T1000 (cell line): ENCODE data around the gene EYA2.
"Not testable (repeated sequence)": the region's sequence is repeated elsewhere in the genome, so short reads cannot be mapped to it uniquely, and the experiment has no call there.

ENCODE experiments used
- DNase-seq: peaks from one replicate; lab custom pipeline; 2025; ENCODE audit warnings: mixed read lengths; lab: John Stamatoyannopoulos, UW

EYA2 gene

DNA sequence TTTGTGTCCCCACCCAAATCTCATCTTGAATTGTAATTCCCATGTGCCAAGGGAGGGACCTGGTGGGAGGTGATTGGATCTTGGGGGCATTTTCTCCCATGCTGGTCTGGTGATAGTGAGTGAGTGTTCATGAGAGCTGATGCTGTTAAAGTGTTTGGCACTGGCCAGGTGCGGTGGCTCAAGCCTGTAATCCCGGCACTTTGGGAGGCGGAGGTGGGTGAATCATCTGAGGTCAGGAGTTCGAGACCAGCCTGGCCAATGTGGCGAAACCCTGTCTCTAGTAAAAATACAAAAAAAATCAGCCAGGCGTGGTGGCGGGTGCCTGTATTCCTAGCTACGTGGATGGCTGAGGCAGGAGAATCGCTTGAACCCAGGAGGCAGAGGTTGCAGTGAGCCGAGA lies 37.8 kb downstream of the EYA2 start:
- not testable (repeated sequence) for DNase-seq

DNA sequence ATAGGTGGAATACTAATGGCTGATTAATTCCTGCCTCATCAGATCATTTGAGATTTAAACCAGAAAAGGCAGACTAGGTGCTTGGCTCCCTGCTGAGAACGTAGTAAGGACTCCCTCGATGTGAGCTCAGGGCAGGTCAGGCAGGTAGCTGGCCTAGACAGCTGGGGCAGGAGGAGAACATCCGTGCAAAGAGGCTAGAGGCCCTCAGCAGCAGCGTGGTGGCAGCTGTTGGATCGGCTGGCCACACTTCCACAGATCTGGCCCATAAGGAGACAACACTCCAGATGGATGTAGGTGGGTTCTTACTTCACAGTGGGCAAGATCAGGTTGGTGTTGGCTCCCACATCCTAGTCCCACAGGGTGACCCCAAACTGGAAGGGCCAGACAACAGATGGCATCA lies 38.5 kb downstream of the EYA2 start:
- no peak for DNase-seq

DNA sequence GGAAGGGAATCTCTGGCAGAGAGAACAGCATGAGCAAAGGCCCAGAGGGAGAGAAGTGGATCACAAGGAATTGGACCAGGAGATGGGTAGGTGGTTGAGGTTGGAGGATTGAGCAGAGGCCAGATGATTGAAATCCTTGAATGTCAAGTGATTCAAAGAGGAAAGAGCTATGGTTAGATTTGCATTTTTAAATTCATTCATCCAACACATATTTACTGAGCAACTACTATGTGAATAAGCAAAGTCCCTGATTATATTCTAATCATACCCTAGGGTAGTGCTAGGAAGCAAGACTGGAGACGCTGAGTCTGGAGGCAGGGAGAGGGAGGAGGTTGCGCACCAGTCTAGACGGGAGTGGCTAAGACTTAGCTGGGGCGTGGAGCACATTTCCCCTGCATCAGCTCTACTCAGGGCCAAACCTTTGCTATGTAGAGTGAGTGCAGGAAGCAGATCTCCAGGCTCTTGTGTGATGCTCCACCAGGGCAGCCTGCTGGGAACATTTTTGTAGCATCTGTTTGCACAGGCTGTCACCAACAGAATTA lies 40.2 kb downstream of the EYA2 start:
- no peak for DNase-seq

DNA sequence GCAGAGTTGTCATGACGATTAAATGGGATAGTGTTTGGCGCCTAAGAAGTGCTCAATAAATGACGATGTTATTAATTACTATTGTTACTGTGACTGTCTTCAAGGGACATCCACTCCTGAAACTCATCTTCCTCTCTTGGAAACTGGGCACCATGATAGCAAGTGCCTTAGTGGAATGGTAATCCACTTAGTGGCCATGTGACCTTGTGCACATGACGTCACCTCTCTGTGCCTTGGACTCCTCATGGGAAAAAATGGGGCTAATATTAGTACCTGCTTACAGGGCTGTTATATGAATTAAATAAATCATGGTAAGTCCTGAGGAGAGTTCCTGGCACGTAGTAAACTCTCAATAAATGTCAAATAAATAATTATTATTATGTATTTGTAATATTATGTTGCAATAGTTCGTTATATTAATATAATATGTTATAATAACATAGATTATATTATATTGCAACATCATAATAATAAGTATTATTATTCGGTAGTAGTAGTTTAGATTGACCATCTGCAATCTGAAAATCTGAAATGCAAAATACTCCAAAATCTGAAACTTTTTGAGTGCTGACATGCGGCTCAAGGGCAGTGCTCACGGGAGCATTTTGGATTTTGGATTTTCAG lies 40.9 kb downstream of the EYA2 start:
- no peak for DNase-seq

DNA sequence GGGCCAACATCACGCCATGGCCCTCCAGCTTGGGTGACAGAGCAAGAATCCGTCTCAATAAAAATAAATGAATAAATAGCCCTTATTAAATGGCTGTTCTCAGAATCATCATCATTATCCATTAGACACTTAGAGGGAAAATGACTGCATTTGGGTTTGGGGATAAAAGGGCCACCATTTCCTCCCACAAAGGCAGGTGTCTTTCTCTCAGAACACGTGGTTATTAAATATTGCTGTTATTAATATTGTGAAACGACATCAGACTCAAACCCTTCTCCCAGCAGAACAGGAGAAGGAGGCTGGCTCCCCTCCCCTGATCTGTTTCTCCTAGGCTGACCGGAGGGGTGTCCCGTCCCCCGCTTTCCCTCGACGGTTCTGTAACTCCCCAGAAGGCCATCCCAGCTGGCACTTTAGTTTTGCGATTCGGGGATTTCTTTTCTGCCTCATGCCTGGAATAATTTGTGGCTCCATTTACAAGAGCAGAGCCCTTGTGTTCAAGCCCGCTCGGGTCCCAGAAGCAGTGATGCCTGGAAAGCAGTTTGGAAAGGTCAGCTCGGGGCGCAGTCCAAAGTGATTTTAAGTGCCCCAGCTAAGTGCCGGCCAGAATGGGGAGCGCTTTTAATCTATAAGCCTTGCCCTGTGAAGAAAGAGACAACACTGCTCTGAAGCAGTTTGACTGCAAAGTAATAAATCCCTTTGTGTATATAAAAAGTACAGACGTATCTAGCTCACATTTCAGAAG lies 41.9 kb downstream of the EYA2 start:
- DNase-seq: no peak

DNA sequence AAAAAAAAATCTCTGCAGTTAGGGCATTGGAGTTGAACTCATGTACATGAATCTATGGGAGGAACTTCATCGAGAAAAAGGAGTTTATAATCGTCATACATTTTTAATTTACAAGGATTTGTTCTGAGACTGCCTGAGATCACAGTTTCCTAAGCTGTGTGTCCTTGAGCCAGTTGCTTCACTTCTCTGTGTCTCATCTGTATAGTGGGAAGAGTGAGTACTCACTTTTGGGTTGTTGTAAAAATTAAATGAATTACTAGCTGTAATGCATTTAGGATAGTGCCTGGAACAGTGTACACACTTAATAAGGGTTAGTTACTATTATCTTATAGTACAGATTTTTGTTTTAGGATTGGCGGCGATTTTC lies 42.5 kb downstream of the EYA2 start:
- DNase-seq: no peak

DNA sequence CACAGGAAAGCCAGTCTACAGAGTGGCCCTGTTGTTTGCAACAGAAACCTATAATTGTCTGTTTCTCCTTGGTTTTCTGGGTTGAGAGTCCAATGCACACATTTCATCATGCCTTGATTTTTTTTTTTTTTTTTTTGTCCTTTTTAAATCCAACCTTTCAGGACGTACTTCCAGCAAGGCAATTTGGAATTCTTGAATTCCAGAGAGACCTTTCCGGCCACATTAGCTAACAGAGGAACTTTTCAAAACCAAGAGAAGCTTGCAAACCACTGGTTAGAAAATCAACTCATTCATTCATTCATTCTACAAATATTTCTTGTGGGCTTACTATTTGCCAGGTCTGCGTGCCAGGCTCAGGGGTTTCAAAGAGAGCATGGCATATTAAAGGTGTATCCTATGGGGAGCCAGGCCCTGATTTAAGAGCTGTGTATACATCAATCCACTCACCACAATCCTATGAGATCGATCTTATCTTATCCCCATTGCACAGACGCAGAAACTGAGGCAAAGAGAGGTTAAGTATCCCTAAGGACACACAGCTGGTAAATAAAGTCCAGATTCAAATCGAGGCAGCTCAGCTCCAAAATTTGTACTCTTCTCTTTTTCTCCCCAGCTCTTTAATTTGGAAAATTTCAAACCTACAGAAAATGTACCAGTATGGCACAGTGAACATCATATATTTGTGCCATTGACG lies 43.0 kb downstream of the EYA2 start:
- no peak for DNase-seq

DNA sequence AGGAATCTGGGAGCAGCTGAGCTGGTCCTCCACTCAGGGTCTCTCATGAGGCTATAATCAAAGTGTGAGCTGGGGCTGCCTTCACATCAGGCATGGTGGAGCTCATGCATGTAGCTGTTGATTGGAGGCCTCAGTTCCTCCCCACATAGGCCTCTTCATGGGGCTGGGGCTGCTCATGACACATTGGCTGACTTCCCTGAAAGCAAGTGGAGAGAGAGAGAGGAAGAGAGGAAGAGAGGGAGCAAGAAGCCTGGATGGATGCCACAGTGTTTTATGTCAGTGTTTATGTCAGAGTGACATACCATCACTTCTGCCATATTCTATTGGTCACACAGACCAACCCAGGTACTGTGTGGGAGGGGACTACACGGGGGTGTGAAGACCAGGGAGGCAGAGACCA lies 43.8 kb downstream of the EYA2 start:
- DNase-seq: no peak

DNA sequence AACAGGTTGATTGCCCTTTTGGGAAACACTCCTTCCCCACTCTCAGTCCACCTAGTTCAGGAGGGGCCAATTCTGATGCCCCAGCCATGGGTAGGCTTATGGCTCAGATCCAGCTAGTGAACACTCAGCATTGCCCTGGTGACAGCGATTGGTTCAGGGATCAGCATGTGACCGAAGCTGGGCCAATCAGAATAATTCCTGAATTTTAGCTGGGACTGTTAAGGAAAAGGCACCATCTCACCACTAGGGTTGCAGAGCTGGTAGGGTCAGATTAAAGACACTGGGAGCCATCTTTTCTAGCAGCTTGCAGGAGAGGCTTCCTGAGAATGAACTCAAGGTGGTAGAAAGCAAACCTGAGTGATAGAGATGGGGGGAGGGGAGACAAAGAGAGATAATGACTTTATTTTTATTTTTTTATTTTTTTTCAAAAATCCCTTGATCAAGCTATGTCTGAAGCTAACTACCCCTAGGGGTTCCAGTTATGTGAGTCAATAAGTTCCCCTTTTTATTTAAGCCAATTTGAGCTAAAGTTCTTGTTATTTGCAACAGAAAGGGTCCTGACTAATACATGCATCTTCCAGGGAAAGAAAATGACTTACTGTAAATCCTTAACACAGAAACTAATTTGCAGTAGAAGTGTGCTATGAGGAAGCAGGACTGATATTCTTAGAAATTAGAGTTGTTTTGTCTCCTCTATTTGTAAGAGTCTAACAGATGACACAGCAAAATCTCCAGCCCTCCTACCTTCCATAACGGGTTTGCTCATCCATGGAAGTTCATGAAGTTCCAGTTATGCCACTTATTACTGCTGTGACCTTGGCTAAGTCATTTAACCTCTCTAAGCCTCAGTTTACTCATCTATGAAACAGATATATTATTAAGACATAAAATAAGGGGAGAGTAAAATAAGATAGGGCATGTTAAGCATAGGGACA lies 44.7 kb downstream of the EYA2 start:
- DNase-seq: no peak

DNA sequence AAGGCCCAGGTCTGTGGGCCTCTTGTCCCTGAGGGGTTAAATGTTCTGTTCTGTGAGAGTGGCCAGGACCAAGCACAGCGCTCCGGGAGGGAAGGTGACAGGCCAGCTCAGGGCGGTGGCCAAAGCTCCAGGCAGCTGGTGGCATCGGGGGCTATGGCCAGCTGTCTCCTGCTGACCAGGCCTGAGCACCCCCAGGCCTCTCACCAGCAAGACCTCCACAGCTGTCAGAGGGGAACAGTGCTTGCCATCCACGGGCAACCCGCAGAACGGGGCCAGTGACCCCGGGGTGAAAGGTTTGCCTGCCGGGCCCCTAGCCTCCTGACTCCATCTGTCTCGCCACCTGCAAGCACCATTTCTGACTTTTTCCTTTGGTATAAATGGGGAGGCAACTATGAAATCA lies 46.0 kb downstream of the EYA2 start:
- no peak for DNase-seq

DNA sequence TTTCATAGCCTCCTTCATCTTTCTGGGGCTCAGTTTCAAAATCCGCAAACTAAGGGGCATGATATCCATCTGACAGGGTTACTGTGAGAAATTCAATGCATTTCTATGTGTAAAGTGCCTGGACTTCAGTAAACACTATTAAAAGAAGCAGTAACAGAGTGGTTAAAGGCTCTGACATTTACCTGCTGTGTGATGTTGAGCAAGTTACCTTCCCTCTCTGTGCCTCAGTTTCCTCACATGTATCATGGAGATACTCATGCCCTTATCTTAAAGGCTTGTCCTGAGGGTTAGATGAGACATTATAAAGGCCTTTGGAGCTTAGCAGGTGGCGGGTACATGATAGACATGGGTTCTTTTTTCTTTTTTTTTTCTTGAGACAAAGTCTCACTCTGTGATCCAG lies 46.8 kb downstream of the EYA2 start:
- no peak for DNase-seq

DNA sequence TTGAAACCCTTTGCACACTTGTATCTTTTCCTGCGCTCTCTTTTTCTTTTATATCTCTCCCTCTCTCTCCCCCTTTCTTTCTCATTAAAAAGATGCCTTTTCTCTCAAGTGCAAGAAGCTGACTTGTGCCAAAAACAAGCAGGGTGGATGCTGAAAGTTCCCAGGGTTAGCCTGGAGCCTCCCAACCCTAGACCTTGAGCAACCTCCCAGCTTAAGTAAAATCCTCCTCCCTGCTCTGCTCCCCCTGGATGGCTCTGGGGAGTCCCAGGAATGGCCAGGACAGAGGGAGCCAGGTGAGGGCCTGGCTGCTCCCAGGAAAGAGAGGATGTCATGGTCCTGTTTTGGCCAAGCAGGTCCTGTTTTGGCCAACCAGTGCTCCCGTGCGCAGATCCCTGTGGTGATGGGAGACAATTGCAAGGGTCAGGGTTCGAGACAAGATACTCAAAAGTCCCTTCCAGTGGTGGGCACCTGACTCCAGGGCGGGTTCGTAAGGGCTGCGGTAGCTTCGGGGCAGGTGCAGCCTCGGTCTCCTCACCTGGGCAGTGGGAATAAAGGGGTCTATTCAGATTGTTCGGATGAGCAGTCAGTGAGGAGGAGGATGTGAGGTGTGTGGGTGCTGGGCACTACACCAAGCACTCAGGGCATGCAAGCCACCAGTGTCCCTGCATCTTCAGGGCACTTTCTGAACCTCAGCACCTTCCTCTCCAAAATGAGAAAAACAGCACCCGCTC lies 49.4 kb downstream of the EYA2 start:
- DNase-seq: no peak

DNA sequence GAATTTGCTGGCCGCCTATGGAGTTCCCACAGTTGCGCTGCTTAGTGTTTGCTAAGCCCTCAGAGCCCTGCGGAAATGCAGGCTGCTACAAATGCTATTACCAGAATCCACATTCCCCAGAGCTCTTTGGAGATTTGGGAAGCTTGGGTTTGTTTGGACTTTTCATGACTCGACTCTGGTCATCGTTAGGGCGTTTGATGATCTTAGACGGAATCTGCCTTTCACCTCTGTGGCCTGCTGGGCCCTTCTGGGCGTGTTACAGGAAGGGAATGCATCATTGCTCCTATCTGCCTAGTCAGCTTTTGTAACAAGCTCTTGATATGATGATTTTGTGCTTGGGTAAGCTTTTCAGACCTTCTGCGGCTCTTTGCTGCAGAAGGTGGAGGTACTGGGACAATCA lies 50.8 kb downstream of the EYA2 start:
- no peak for DNase-seq

DNA sequence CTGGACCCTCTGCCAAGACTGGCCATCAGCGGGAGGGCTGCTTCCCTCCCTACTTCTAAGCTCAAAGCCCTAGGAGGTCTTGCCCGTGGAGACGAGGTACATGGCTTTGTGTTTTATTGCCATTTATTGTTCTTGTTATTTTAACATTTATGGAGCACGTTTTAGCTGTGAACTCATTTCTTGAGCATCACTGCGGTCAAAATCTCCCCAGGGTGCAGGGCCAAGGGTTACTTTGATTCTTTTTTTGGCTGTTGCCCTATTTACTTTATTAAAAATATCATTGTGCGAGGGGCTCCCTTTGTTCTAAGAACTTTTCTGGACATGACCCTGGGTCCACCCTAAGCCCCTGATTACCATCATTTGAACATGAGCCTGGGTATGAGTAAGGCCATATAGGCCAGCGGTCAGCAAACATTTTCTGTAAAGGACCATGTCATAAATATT lies 51.6 kb downstream of the EYA2 start:
- no peak for DNase-seq

DNA sequence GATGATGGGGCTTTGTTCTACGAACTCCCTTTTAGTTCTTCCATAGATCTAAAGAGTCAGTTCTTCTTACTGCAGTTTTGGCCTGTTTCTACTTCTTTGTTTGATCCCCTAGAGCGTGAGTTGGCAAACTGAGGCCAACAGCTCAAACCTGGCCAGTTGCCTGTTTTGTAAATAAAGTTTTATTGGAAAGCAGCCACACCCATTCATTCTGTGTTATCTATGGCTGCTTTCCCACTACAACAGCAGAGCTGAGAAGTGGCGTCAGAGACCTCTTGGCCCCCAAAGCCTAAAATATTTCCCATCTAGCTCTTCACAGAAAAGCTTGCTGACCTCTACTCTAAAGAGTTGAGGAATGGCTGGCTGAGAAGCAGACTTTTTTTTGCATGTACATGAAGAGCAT lies 52.2 kb downstream of the EYA2 start:
- DNase-seq: no peak

DNA sequence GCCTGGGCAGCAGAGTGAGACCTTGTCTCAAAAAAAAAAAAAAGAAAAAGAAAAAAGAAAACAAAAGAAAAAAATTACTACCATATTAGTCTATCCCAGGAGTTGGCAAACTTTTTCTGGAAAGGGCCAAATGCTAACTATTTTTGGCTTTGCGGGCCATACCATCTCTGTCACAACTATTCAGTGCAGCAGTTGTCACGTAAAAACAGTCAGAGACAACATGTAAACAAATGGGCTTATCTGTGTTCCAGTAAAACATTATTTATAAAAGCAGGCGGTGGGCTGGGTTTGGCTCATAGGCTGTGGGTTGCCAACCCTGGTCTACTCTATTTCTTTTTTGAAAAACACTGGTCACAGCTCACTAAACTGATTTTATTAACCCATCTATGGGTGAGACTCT lies 53.4 kb downstream of the EYA2 start:
- DNase-seq: no peak

DNA sequence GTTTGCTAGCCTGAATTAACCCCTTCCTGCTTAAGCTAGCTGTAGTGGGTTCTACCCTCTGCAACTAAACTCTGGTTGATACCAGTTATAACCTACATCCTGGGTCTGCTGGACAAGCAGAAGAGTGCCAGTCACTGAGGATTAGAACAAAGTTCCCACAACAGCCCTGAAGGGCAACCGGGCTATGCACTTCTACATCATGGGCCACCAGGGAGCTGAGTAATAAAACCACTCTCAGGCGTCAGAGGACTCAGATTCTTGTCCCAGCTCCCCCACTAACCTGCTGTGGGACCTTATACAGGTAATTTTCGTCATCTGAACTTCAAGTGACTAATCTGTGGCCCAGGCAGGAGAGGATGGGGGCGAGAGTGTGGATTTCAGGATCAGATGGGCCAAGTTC lies 56.8 kb downstream of the EYA2 start:
- peak; percentile 29 for DNase-seq

DNA sequence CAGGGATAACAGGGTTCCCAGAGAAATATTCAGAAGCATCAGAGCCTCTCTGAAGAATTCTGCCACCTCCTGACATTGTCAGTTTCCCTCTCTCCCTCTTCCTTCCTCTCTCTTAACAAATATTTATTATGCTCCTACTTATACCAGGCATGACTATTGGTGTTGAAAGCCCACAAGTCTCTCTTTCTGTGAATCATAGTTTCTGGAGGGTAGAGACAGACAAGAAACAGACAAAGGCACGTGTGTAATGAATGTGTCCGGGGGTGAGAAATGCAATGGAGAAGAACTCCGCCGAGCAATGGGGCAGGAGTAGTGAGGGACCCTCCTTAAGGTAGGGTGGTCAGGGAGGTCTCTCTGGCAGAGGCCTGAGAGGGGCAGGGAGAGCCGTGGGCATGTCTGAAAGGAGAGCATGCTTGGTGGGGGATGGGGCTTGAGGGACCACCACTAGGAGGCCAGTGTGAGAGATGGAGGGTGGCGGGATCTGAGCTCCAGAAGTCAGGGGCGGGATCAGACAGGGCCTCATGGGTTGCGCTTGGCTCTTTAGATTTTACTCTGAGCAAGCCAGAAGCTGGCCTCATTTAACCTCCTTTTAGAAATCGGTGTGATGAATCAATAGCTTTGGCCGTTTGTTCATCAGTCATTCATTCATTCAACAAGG lies 57.3 kb downstream of the EYA2 start:
- no peak for DNase-seq

DNA sequence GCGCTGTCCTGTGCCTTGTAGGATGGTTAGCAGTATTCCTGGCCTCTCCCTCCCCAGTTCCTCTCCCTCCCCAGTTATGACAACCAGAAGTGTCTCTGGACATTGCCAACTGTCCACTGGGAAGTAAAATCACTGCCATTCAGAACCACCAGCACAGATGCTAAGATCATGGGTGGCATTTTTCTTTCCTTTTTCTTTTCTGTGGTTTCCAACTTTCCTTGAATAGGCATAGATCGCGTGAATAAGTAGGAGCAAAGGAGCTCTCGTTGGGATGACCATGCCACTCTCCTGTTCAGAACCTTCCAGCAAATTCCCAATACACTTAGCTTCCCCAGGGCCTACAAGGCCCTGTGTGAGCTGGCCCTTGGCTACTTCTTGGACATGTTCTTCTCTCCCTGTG lies 59.0 kb downstream of the EYA2 start:
- DNase-seq: no peak

DNA sequence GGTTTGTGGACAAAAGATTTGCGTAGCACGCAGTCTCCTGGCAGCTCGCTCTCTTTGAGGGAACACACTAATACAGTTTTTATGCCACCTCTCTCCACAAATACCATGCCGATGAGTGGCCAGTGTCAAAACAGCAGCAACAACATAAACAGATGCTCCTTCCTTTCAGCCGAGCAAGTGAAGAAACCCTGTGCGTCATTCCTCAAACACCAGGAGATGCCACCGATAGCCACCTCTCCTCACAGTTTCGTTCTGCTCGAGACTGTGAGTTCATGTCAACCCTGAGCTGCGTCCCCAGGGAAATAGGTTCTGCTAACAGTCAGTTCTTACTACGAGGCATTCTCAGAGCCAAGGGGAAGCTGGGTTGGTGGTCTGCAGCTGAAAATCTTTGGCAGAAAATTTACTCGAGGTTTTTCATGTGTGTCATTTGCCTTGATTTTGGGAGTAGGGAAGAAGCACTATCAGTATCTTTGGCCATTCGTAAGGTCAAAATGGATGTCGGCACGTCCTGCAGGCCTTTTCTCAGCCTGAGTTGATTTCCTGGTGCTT lies 59.9 kb downstream of the EYA2 start:
- DNase-seq: peak; percentile 93
